ENCODE results near the gene UBLCP1.
A peak's percentile ranks its signal among the peaks of the same experiment; 100 is the strongest.
"Not testable (repeated sequence)": the region's sequence is repeated elsewhere in the genome, so short reads cannot be mapped to it uniquely, and the experiment has no call there.

UBLCP1 gene

GRCh38 chr5:159258361-159258760, 4.7 kb upstream of the UBLCP1 start:
- H3K79me2 ChIP-seq, result peaks cover 10% of the 10 kb centered on the region

GRCh38 chr5:159260212-159260611, 2.9 kb upstream of the UBLCP1 start:
- H3K27me3 ChIP-seq (ENCODE audit: control insufficient read depth, insufficient read depth, low read length); H3K27ac ChIP-seq; H3K9ac ChIP-seq; H3K36me3 ChIP-seq (ENCODE audit: control insufficient read depth, insufficient read depth, low read length); H3K4me2 ChIP-seq (ENCODE audit: low read length); H2AFZ ChIP-seq; H3K9me3 ChIP-seq (ENCODE audit: control insufficient read depth, low read length); H3K4me3 ChIP-seq (ENCODE audit: low read depth, low read length); H3K4me1 ChIP-seq: not testable (repeated sequence)
- peaks cover 12% of the 10 kb centered on the region for H3K79me2 ChIP-seq

More at GRCh38 chr5:159258361-159258760, 4.7 kb upstream of the UBLCP1 start:
- H3K4me3 ChIP-seq (ENCODE audit: low read depth, low read length), result no peak overlapping the region
- no peaks in the 10 kb centered on the region for H3K9me3 ChIP-seq (ENCODE audit: control insufficient read depth, low read length)
- TF ChIP-seq CTCF (IDR thresholded peaks at IDR 0.05), result no peak
- no peaks in the 10 kb centered on the region for H3K36me3 ChIP-seq (ENCODE audit: control insufficient read depth, insufficient read depth, low read length)
- no peak overlapping the region for H3K27ac ChIP-seq
- H3K9ac ChIP-seq, result no peak overlapping the region
- H3K4me1 ChIP-seq, result no peaks in the 10 kb centered on the region
- H3K4me2 ChIP-seq (ENCODE audit: low read length), result no peak overlapping the region
- H2AFZ ChIP-seq, result no peak overlapping the region
- H3K27me3 ChIP-seq (ENCODE audit: control insufficient read depth, insufficient read depth, low read length), result no peaks in the 10 kb centered on the region

GRCh38 chr5:159262472-159262858, 625 bp upstream of the UBLCP1 start:
- Histone ChIP-seq H3K4me2 (ENCODE audit: low read length) (peak overlapping the region; percentile 92), H3K9ac (no peak overlapping the region), H3K79me2 (peaks cover 12% of the 10 kb centered on the region), H3K9me3 (ENCODE audit: control insufficient read depth, low read length) (no peaks in the 10 kb centered on the region), H3K4me3 (ENCODE audit: low read depth, low read length) (peak overlapping the region; percentile 89), H3K36me3 (ENCODE audit: control insufficient read depth, insufficient read depth, low read length) (no peaks in the 10 kb centered on the region), H2AFZ (peak overlapping the region; percentile 95), H3K4me1 (peaks cover 7% of the 10 kb centered on the region), H3K27me3 (ENCODE audit: control insufficient read depth, insufficient read depth, low read length) (no peaks in the 10 kb centered on the region), H3K27ac (peak overlapping the region; percentile 89)
- no peak for TF ChIP-seq CTCF (IDR thresholded peaks at IDR 0.05)

GRCh38 chr5:159263569-159263905, 447 bp downstream of the UBLCP1 start:
- H3K9ac ChIP-seq, result peak overlapping the region; percentile 56
- H3K4me3 ChIP-seq (ENCODE audit: low read depth, low read length), result peak overlapping the region; percentile 89
- TF ChIP-seq CTCF (IDR thresholded peaks at IDR 0.05), result no peak
- peaks cover 7% of the 10 kb centered on the region for H3K4me1 ChIP-seq
- H2AFZ ChIP-seq, result peak overlapping the region; percentile 95
- peak overlapping the region; percentile 92 for H3K4me2 ChIP-seq (ENCODE audit: low read length)
- H3K27ac ChIP-seq, result peak overlapping the region; percentile 89
- H3K9me3 ChIP-seq (ENCODE audit: control insufficient read depth, low read length), result no peaks in the 10 kb centered on the region
- peaks cover 12% of the 10 kb centered on the region for H3K79me2 ChIP-seq
- no peaks in the 10 kb centered on the region for H3K27me3 ChIP-seq (ENCODE audit: control insufficient read depth, insufficient read depth, low read length)
- no peaks in the 10 kb centered on the region for H3K36me3 ChIP-seq (ENCODE audit: control insufficient read depth, insufficient read depth, low read length)

GRCh38 chr5:159266764-159267163, 3.7 kb downstream of the UBLCP1 start:
- H3K27ac ChIP-seq; H2AFZ ChIP-seq; H3K9me3 ChIP-seq (ENCODE audit: control insufficient read depth, low read length); H3K9ac ChIP-seq; H3K4me2 ChIP-seq (ENCODE audit: low read length); H3K4me3 ChIP-seq (ENCODE audit: low read depth, low read length); H3K27me3 ChIP-seq (ENCODE audit: control insufficient read depth, insufficient read depth, low read length); H3K4me1 ChIP-seq; H3K36me3 ChIP-seq (ENCODE audit: control insufficient read depth, insufficient read depth, low read length): not testable (repeated sequence)
- peaks cover 12% of the 10 kb centered on the region for H3K79me2 ChIP-seq

DNA sequence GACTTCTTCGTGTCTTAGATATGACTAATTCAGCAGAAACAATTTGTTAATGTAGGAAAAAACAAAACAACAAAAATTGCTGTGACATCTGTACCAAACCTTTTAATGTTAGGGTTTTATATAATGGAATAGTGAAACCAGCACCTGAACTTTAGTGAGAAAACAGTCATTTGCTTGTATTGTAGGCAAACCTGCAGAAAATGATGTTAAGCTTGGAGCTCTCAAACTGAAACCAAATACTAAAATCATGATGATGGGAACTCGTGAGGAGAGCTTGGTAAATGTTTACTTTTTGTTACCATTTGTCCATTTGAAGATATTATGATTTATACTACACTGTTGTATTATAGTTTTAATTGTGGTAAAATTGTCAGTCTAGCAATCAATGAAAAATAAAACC, 6.6 kb downstream of the UBLCP1 start:
- no peaks in the 10 kb centered on the region for H3K79me2 ChIP-seq
- no peak for TF ChIP-seq CTCF (IDR thresholded peaks at IDR 0.05)
- H3K4me2 ChIP-seq (ENCODE audit: low read length), result no peak overlapping the region
- H3K4me3 ChIP-seq (ENCODE audit: low read depth, low read length), result no peak overlapping the region
- H3K36me3 ChIP-seq (ENCODE audit: control insufficient read depth, insufficient read depth, low read length), result no peaks in the 10 kb centered on the region
- no peak overlapping the region for H3K27ac ChIP-seq
- H3K9ac ChIP-seq, result no peak overlapping the region
- no peak overlapping the region for H2AFZ ChIP-seq
- no peaks in the 10 kb centered on the region for H3K9me3 ChIP-seq (ENCODE audit: control insufficient read depth, low read length)
- H3K4me1 ChIP-seq, result no peaks in the 10 kb centered on the region
- H3K27me3 ChIP-seq (ENCODE audit: control insufficient read depth, insufficient read depth, low read length), result no peaks in the 10 kb centered on the region
